HG03135 (cell line): ENCODE data around the gene KBTBD12.

ENCODE experiments used
- ATAC-seq: cut with Tn5 transposase; IDR thresholded peaks from one replicate; pipeline ENCODE4 v1.9.1; 2021; ENCODE audit warnings: mild to moderate bottlenecking, moderate library complexity; ENCODE audit not compliant: unreplicated experiment

Gene KBTBD12

DNA sequence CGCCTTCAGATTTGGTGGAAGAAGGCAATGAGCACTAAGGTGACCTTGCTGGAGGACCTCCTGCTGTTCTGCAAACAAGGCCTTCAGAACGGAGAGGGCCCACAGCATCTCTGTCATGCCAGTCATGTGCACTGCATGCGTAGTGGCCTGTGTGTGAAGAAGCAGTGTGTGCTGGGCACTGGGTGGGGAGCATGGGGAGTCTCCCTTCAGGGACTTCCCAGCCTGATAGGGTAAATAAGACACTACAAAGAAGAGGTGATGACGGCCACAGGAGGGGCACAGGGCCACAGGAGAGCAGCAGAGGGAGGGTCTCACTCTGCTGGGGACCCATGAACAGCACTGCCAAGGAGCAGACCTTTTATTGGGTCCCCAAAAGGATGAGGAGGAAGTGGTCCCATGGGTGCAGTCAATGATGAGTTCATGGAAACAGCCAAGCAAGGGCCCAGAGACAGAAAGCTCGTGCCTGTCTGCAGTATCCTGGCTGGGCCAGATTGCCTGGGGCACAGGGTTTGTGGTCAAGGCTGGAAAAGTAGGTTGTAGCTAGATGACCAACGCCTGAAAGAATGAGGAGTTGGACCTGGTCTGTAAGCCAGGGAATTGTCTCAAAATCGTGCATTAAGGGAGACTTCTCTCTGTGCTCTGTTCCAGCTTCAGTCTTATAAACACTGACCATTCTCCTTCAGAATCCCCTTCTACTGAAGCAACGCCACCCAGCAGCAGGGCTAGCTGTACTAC is 69.4 kb downstream of the KBTBD12 start:
- no peak for ATAC-seq

- ATAC-seq = no peak
Measured at GRCh38 chr3:127985216-127985615, 70.2 kb downstream of the KBTBD12 start.

DNA sequence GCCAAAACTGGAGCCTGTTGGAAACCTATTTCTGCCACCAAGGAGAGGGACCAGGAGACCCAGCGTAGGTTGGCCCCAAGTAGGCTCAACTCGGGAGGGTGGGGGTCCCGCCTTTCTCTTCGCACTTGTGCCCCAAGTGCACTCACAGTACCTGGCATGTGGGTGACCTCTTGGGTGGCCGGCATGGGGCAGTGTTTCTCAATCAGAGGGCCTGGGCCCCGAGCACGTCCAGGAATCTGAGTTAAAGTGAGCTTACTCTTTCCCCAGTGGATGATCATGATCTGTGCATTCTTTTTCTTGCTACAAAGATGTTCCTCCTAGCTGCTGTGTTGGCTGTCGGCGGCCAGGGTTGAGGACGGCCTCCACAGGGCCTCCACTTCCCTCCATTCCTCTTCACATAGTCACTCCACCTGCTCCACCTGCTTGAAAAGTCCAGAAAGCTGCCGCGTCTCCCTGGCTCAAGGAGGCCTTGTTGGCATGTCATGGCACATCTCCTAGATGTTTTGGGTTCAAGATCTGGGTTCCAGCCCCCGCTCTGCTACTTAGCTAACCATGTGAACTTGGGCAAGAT is 70.7 kb downstream of the KBTBD12 start:
- ATAC-seq = no peak

DNA sequence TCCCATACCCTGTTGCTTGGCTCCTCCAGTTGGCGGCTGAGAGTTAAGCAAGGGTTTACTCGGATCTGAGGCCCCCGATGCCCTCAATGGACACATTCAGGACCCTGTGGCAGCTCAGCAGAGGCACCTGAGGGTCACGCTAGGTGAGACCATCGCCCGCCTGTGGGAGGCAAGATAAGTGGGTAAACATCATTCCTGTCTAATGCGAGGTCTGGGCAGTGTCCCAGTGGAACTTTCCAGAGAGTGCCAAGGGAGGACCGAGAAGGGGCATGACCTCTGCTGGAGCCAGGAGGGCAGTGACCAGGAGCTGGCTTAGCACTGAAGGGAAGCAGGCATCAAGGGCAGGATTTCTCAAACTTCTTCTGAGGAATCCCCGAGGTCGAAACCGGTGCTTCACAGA is 71.8 kb downstream of the KBTBD12 start:
- no peak for ATAC-seq

- no peak for ATAC-seq
Measured at GRCh38 chr3:127987309-127987995, 72.4 kb downstream of the KBTBD12 start.

- no peak for ATAC-seq
Measured at GRCh38 chr3:127988770-127989557, 73.9 kb downstream of the KBTBD12 start.

DNA sequence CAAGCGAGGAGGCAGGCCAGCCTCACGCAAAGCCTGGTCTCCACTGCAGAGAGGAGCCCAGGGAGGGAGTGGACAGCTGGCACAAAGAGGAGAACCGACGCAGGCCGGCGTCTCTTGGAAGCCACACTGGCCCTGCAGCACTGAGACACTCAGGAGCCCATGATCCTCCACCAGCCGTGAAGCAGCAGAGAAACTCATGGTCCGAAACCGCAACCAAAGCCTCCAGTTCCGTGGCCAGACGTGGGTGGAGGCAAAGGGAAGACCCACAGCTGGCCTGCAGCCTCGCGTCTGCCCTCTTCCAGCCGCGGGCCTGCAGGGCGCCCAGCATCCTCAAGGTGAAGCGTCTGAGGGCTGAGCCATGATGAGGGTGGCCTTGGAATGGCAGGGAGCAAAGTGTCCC is 75.0 kb downstream of the KBTBD12 start:
- no peak for ATAC-seq

GRCh38 chr3:127990461-127990860 is 75.4 kb downstream of the KBTBD12 start:
- ATAC-seq = no peak

- no peak for ATAC-seq
Measured at GRCh38 chr3:127991251-127991650, 76.2 kb downstream of the KBTBD12 start.

GRCh38 chr3:127991681-127992080 is 76.6 kb downstream of the KBTBD12 start:
- no peak for ATAC-seq

- no peak for ATAC-seq
Measured at GRCh38 chr3:127992127-127992526, 77.1 kb downstream of the KBTBD12 start.

- no peak for ATAC-seq
Measured at GRCh38 chr3:127994011-127994410, 79.0 kb downstream of the KBTBD12 start.

DNA sequence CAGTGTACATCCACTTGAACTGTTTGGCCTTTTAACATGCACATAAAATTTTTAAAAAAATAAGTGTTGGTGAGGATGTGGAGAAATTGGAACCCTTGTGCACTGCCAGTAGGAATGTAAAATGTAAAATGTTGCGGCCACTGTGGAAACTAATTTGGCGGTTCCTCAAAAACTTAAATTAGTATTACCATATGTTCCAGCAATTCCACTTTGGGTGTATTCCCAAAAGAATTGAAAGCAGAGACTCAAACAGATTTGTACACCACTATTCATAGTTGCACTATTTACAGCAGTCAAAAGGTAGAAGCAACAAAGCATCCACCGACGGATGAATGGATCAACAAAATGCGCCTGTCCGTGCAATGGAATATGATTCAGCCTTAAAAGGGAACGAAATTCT is 82.0 kb downstream of the KBTBD12 start:
- no peak for ATAC-seq

GRCh38 chr3:127997961-127998360 is 82.9 kb downstream of the KBTBD12 start:
- ATAC-seq = no peak

DNA sequence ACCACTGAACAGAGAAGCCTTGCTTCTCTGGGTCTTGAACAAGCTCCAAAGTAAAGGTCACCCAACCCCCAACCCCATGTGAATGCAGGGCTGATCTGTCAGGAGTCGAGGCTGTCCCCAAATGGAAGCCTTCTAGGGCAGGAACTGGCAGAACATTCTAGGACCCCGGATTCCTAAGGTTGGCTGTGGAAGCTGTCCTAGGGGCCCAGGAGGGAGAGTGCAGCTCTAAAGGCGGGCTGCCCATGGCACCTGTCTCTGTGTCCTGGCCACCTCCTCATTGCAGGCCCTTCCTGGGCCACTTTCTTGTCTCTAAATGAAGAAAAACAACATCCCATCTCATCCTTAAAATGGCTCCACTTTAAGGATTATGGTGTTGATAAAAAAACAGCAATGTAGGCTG is 83.6 kb downstream of the KBTBD12 start:
- ATAC-seq = no peak

GRCh38 chr3:127999509-128000106 is 84.6 kb downstream of the KBTBD12 start:
- ATAC-seq = no peak

- ATAC-seq = no peak
Measured at GRCh38 chr3:128001576-128001975, 86.5 kb downstream of the KBTBD12 start.

DNA sequence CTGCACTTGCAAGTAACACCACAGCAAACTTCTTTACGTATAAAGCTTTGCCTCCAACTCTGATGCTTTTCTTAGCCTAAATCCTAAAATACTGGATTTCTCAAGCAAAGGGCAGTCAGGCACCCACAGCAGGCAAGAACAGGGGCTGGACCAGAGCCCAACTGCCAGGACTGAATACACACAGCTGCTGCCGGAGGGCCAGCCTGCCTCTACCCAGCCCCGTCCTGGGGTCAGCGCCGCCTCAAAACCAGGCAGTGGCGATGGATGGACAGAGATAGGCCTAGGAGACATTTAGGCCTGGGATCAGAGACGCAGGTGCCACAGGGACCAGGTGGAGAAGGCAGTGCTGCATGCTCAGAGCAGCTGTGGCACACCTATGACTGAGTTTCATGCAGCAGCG is 89.6 kb downstream of the KBTBD12 start:
- no peak for ATAC-seq

GRCh38 chr3:128006061-128007032 is 91.3 kb downstream of the KBTBD12 start:
- no peak for ATAC-seq

DNA sequence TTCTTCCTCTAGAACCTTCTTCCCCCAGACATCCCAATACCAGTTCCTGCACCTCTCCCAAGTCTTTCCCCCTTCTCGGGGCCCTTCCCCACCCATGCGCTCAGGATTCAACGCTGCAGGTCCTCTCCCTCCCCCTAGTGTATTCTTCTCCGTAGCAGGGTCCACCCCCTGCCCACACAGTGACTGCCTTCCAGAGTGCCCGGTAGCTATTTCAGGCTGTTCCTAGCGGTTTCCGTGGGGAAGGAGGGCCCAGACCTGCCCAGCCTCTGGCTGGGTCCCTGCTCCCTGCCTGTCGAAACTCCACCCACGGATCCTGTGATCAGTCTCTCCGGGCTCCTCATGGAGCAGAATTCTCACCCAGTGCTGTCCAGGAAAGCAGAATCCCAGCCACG is 92.0 kb downstream of the KBTBD12 start:
- ATAC-seq = no peak
